ENCODE data around the gene EVX1. TPM values are rescaled to one million over a fixed set of nuclear protein-coding genes. Genes with fewer than 3 reads are reported as not detected.

EVX1 gene
- total and polyA plus RNA-seq, 2 of the 13 experiments (the other 11 are each of a cell fraction or from before 2014, with no cell fraction given): not detected

DNA sequence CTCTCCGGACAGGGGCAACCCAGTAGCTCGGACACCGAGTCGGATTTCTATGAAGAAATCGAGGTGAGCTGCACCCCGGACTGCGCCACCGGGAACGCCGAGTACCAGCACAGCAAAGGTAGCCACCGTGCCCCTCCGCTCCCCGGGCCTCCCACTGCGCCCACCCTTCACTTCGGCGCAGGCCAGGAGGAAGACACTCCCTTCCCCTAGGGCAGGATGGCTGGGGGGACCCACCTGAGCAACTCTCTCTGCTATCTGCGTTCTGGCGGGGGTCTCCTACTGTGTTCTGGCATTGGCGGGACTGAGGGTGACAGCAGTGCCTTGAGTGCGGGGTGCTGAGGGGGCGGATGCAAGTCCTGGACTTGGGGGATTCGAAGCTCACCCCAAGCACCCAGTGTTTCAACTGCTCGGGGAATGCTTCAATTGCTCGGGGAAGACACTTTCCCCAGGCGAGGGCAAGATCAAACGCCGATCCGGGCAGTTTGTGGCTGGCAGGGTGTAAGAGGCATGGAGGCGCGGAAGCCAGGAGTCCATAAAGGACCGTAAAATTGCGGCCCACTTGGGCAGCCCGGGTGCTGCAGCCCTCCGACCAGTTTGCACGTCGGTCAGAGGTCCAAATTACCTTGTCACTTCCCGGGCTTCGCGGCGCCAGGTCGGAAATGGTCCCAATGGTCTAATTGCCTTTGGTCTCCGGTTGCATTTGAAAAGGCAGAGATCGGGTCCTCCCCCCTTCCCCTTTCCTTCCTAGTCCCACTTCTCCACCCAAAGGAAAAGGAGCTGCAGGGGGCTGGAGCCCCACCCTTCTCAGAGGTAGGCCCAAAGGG is 950 bp downstream of the EVX1 start:
- BruUV-seq (replicated peaks): no TSS peak
- ATAC-seq: no peak
- Histone ChIP-seq H3K79me2 (ENCODE audit: insufficient read depth, low read length) (no peaks in the 10 kb centered on the region), H4K20me1 (ENCODE audit: insufficient read depth, low read length) (no peaks in the 10 kb centered on the region), H3K4me1 (ENCODE audit: insufficient read depth, low read length) (no peaks in the 10 kb centered on the region), H3K4me3 (replicated peaks in 1 of 3; ENCODE audit: insufficient read depth in 1 of 3, low read depth in 2 of 3, low read length in 3 of 3) (no peak overlapping the region), H3K4me2 (ENCODE audit: low read depth, low read length) (no peak overlapping the region), H3K9me3 (ENCODE audit: low read length) (no peaks in the 10 kb centered on the region), H3K27me3 (ENCODE audit: control insufficient read depth in 1 of 2, insufficient read depth in 2 of 2, low read length in 2 of 2) (peaks cover 6 to 84% of the 10 kb centered on the region in 2 experiments; a peak in 3 of 5 replicates), H3K27ac (ENCODE audit: extremely low read length, insufficient read depth, low read length) (no peak overlapping the region), H2AFZ (ENCODE audit: low read length) (no peak overlapping the region), H3K36me3 (replicated peaks in 1 of 2; ENCODE audit: control insufficient read depth in 1 of 2, insufficient read depth in 2 of 2, low read length in 2 of 2) (no peaks in the 10 kb centered on the region), H3K9ac (ENCODE audit: insufficient read depth, low read depth, low read length) (no peak overlapping the region)
- in situ Hi-C loops (cut with HindIII; ENCODE audit: extremely low pct_ligation_motif_present, low pct_unique_long_range_greater_than_20kb) (no loop called here), intact Hi-C loops (cut with micrococcal nuclease; ENCODE audit: unreplicated experiment) (no loop called here)
- ChIA-PET CTCF (ENCODE audit: low intra/inter-chr PET ratio, low total read pairs) (no interaction called here), POLR2A (no interaction called here)
- 63% methylated on average over 12 of the region's 43 CpGs for WGBS (ENCODE audit: low lambda C conversion rate)
- FAIRE-seq: no peak
- TF ChIP-seq ZNF543 (CRISPR knock-in tag; IDR thresholded peaks at IDR 0.05) (no peak), ZMYM2 (CRISPR knock-in tag; IDR thresholded peaks at IDR 0.05) (no peak), MYNN (CRISPR knock-in tag; IDR thresholded peaks at IDR 0.05; ENCODE audit: low read depth) (no peak), ZNF878 (CRISPR knock-in tag; IDR thresholded peaks at IDR 0.05) (no peak)
- TF ChIP-seq, protein P1, sequence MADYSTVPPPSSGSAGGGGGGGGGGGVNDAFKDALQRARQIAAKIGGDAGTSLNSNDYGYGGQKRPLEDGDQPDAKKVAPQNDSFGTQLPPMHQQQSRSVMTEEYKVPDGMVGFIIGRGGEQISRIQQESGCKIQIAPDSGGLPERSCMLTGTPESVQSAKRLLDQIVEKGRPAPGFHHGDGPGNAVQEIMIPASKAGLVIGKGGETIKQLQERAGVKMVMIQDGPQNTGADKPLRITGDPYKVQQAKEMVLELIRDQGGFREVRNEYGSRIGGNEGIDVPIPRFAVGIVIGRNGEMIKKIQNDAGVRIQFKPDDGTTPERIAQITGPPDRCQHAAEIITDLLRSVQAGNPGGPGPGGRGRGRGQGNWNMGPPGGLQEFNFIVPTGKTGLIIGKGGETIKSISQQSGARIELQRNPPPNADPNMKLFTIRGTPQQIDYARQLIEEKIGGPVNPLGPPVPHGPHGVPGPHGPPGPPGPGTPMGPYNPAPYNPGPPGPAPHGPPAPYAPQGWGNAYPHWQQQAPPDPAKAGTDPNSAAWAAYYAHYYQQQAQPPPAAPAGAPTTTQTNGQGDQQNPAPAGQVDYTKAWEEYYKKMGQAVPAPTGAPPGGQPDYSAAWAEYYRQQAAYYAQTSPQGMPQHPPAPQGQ (CRISPR knock-in tag; IDR thresholded peaks at IDR 0.05; ENCODE audit: borderline replicate concordance): no peak
- TF ChIP-seq, protein P2, sequence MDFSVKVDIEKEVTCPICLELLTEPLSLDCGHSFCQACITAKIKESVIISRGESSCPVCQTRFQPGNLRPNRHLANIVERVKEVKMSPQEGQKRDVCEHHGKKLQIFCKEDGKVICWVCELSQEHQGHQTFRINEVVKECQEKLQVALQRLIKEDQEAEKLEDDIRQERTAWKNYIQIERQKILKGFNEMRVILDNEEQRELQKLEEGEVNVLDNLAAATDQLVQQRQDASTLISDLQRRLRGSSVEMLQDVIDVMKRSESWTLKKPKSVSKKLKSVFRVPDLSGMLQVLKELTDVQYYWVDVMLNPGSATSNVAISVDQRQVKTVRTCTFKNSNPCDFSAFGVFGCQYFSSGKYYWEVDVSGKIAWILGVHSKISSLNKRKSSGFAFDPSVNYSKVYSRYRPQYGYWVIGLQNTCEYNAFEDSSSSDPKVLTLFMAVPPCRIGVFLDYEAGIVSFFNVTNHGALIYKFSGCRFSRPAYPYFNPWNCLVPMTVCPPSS (IDR thresholded peaks at IDR 0.05): no peak
- TF ChIP-seq, protein P3, sequence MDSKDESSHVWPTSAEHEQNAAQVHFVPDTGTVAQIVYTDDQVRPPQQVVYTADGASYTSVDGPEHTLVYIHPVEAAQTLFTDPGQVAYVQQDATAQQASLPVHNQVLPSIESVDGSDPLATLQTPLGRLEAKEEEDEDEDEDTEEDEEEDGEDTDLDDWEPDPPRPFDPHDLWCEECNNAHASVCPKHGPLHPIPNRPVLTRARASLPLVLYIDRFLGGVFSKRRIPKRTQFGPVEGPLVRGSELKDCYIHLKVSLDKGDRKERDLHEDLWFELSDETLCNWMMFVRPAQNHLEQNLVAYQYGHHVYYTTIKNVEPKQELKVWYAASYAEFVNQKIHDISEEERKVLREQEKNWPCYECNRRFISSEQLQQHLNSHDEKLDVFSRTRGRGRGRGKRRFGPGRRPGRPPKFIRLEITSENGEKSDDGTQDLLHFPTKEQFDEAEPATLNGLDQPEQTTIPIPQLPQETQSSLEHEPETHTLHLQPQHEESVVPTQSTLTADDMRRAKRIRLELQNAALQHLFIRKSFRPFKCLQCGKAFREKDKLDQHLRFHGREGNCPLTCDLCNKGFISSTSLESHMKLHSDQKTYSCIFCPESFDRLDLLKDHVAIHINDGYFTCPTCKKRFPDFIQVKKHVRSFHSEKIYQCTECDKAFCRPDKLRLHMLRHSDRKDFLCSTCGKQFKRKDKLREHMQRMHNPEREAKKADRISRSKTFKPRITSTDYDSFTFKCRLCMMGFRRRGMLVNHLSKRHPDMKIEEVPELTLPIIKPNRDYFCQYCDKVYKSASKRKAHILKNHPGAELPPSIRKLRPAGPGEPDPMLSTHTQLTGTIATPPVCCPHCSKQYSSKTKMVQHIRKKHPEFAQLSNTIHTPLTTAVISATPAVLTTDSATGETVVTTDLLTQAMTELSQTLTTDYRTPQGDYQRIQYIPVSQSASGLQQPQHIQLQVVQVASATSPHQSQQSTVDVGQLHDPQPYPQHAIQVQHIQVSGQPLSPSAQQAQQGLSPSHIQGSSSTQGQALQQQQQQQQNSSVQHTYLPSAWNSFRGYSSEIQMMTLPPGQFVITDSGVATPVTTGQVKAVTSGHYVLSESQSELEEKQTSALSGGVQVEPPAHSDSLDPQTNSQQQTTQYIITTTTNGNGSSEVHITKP (CRISPR knock-in tag; IDR thresholded peaks at IDR 0.05; ENCODE audit: low read depth): no peak
- no peak for DNase-seq (ENCODE audit: low spot score)
